H54 (cell line): ENCODE data around the gene CALD1.
"Not testable (repeated sequence)": the region's sequence is repeated elsewhere in the genome, so short reads cannot be mapped to it uniquely, and the experiment has no call there.

Experiments
- DNase-seq: peaks from one replicate; pipeline ENCODE4 v3.0.0; 2011; ENCODE audit warnings: low spot score, mixed read lengths; ENCODE audit not compliant: insufficient read length
- FAIRE-seq: peaks from 3 replicates; lab custom pipeline; 2011; peaks lifted over from hg19 to GRCh38; lab: Jason Lieb, UNC
- POLR2A ChIP-seq: IDR thresholded peaks from 2 replicates; pipeline ENCODE4 v1.6.1; 2011; ENCODE audit warnings: low read depth, mild to moderate bottlenecking, low read length

CALD1 gene

GRCh38 chr7:134954197-134955082, 175.0 kb downstream of the CALD1 start:
- DNase-seq = no peak
- no peak for TF ChIP-seq POLR2A
- FAIRE-seq = no peak

- no peak for TF ChIP-seq POLR2A
- no peak for DNase-seq
- FAIRE-seq = no peak
Measured at GRCh38 chr7:134957005-134957404, 177.6 kb downstream of the CALD1 start.

GRCh38 chr7:134959810-134960209, 180.4 kb downstream of the CALD1 start:
- no peak for TF ChIP-seq POLR2A
- DNase-seq (no peak), FAIRE-seq (no peak)

- TF ChIP-seq POLR2A = no peak
- no peak for DNase-seq
- FAIRE-seq = no peak
Measured at GRCh38 chr7:134962270-134962780, 182.9 kb downstream of the CALD1 start.

- no peak for TF ChIP-seq POLR2A
- DNase-seq (no peak), FAIRE-seq (no peak)
Measured at GRCh38 chr7:134963036-134963435, 183.6 kb downstream of the CALD1 start.

- no peak for DNase-seq
Measured at GRCh38 chr7:134966691-134967090, 187.3 kb downstream of the CALD1 start.

GRCh38 chr7:134968110-134968509, 188.7 kb downstream of the CALD1 start:
- no peak for TF ChIP-seq POLR2A
- no peak for DNase-seq
- FAIRE-seq = no peak

More at GRCh38 chr7:134966691-134967090, 187.3 kb downstream of the CALD1 start:
- TF ChIP-seq POLR2A = no peak
- FAIRE-seq = no peak

- not testable (repeated sequence) for DNase-seq, FAIRE-seq
Measured at GRCh38 chr7:134981645-134982044, 202.2 kb downstream of the CALD1 start.

- no peak for FAIRE-seq
- no peak for TF ChIP-seq POLR2A
- no peak for DNase-seq
Measured at GRCh38 chr7:134985894-134986362, 206.5 kb downstream of the CALD1 start.

- TF ChIP-seq POLR2A = peak; percentile 43
- peak; percentile 93 for FAIRE-seq
- peak; percentile 90 for DNase-seq
Measured at GRCh38 chr7:134986363-134987251, 207.2 kb downstream of the CALD1 start, which contains the start of gene AGBL3. TSS of gene AGBL3 (plus strand) at chr7:134986508. CDS start at chr7:134987934, 1,426 bp downstream.

- no peak for DNase-seq
- no peak for FAIRE-seq
- no peak for TF ChIP-seq POLR2A
Measured at GRCh38 chr7:134988161-134988560, 208.7 kb downstream of the CALD1 start.

GRCh38 chr7:134991469-134992339, 212.3 kb downstream of the CALD1 start:
- DNase-seq = no peak
- TF ChIP-seq POLR2A = no peak
- FAIRE-seq = no peak
